ENCODE measurements around the gene PLXND1. TPM values are rescaled to one million over a fixed set of nuclear protein-coding genes. Genes with fewer than 3 reads are reported as not detected.

Gene PLXND1
- total and polyA plus RNA-seq, 9 donors = 21.6 to 120 (median 57.1) TPM

GRCh38 chr3:129635656-129636055 lies 29.2 kb upstream of the PLXND1 start:
- DNase-seq = no peak
- intact Hi-C loops (cut with DNase I) = loop anchor here in 3 of 4 donors (10.0 kb wide), 4 partner anchors 189 to 369 kb away; no protein-coding TSS in a partner anchor

GRCh38 chr3:129633751-129634481 lies 27.4 kb upstream of the PLXND1 start:
- Histone ChIP-seq H3K27me3 (no peaks in the 10 kb centered on the region), H3K4me1 (ENCODE audit: insufficient read depth) (no peaks in the 10 kb centered on the region), H3K4me3 (no peak overlapping the region), H3K36me3 (no peaks in the 10 kb centered on the region), H3K9me3 (no peaks in the 10 kb centered on the region), H3K27ac (no peak overlapping the region)
- TF ChIP-seq CTCF (IDR thresholded peaks at IDR 0.05) (no peak), EP300 (IDR thresholded peaks at IDR 0.05) (no peak), POLR2A (IDR thresholded peaks at IDR 0.05) (no peak)
- 81 to 89% (median 83%) methylated on average over 10 of the region's 10 CpGs for WGBS, 3 donors
- intact Hi-C loops (cut with DNase I) = loop anchor here in 3 of 4 donors (10.0 kb wide), 4 partner anchors 191 to 371 kb away; no protein-coding TSS in a partner anchor
- DNase-seq = no peak

More at GRCh38 chr3:129635656-129636055, 29.2 kb upstream of the PLXND1 start:
- WGBS, 3 donors = 92 to 98% (median 92%) methylated on average over 4 of the region's 4 CpGs
- Histone ChIP-seq H3K27me3 (no peaks in the 10 kb centered on the region), H3K9me3 (no peaks in the 10 kb centered on the region), H3K36me3 (no peaks in the 10 kb centered on the region), H3K4me3 (no peak overlapping the region), H3K4me1 (ENCODE audit: insufficient read depth) (no peaks in the 10 kb centered on the region), H3K27ac (no peak overlapping the region)
- TF ChIP-seq EP300 (IDR thresholded peaks at IDR 0.05) (no peak), CTCF (IDR thresholded peaks at IDR 0.05) (no peak), POLR2A (IDR thresholded peaks at IDR 0.05) (no peak)

GRCh38 chr3:129632977-129633376 lies 26.5 kb upstream of the PLXND1 start:
- DNase-seq = no peak
- intact Hi-C loops (cut with DNase I) = loop anchor here in 3 of 4 donors (10.0 kb wide), 4 partner anchors 192 to 372 kb away; no protein-coding TSS in a partner anchor
- Histone ChIP-seq H3K4me3 (no peak overlapping the region), H3K27me3 (no peaks in the 10 kb centered on the region), H3K9me3 (no peaks in the 10 kb centered on the region), H3K36me3 (no peaks in the 10 kb centered on the region), H3K4me1 (ENCODE audit: insufficient read depth) (no peaks in the 10 kb centered on the region), H3K27ac (no peak overlapping the region)
- TF ChIP-seq EP300 (IDR thresholded peaks at IDR 0.05) = no peak
- no peak for TF ChIP-seq POLR2A (IDR thresholded peaks at IDR 0.05)
- TF ChIP-seq CTCF (IDR thresholded peaks at IDR 0.05) = no peak
- WGBS, 3 donors = 91 to 95% (median 95%) methylated on average over 10 of the region's 10 CpGs

GRCh38 chr3:129632556-129632955 lies 26.1 kb upstream of the PLXND1 start:
- TF ChIP-seq EP300 (IDR thresholded peaks at IDR 0.05) (no peak), POLR2A (IDR thresholded peaks at IDR 0.05) (no peak), CTCF (IDR thresholded peaks at IDR 0.05) (no peak)

More at GRCh38 chr3:129632556-129632955, 26.1 kb upstream of the PLXND1 start:
- 88 to 93% (median 91%) methylated on average over 11 of the region's 11 CpGs for WGBS, 3 donors
- Histone ChIP-seq H3K4me1 (ENCODE audit: insufficient read depth) (no peaks in the 10 kb centered on the region), H3K9me3 (no peaks in the 10 kb centered on the region), H3K4me3 (no peak overlapping the region), H3K27me3 (no peaks in the 10 kb centered on the region), H3K27ac (no peak overlapping the region), H3K36me3 (no peaks in the 10 kb centered on the region)
- intact Hi-C loops (cut with DNase I) = loop anchor here in 3 of 4 donors (10.0 kb wide), 4 partner anchors 192 to 372 kb away; no protein-coding TSS in a partner anchor
- no peak for DNase-seq
